Tibial nerve (tissue), 4 donors: Measurements from ENCODE around the gene LRIT1.

Source experiments
- CTCF ChIP-seq, 5 experiments: fragments of 200-600 bp in 3 of 5; fragments of 450-650 bp in 2 of 5; sonication (generic) in 3 of 5; IDR thresholded peaks; one replicate each; pipeline ENCODE4 v1.5.1; 2016 to 2019; ENCODE audit warnings: antibody characterized with exemption in 5 of 5, mild to moderate bottlenecking in 3 of 5, moderate library complexity in 2 of 5
- EP300 ChIP-seq, 2 donors: sonication (generic); formaldehyde crosslinking; IDR thresholded peaks; one replicate each; pipeline ENCODE4 v1.6.1; 2017; ENCODE audit warnings: antibody characterized with exemption in 2 of 2, mild to moderate bottlenecking in 1 of 2
- POLR2A ChIP-seq, 2 donors: fragments of 450-650 bp; IDR thresholded peaks; one replicate each; pipeline ENCODE4 v1.6.1; 2017; ENCODE audit warnings: antibody characterized with exemption in 2 of 2, mild to moderate bottlenecking in 2 of 2, moderate library complexity in 2 of 2

- TF ChIP-seq CTCF (IDR thresholded peaks at IDR 0.05) (peak in 4 of 5 experiments; percentile 30 to 48 (median 40)), POLR2A (IDR thresholded peaks at IDR 0.05) (no peak), EP300 (IDR thresholded peaks at IDR 0.05) (no peak)
These were observed 36.1 kb downstream of the LRIT1 start for GRCh38 chr10:84205049-84205852.
